ENCODE data around the gene CEMIP.

- no peak for TF ChIP-seq POLR2A (IDR thresholded peaks at IDR 0.05)
- TF ChIP-seq CTCF (IDR thresholded peaks at IDR 0.05): no peak
Measured at GRCh38 chr15:80948651-80949292, 169.6 kb downstream of the CEMIP start.

Measured in adrenal gland (tissue), 5 donors.